ENCODE results near the gene UGT2B7. TPM values are rescaled to one million over a fixed set of nuclear protein-coding genes. Genes with fewer than 3 reads are reported as not detected.

Gene UGT2B7
- total and polyA plus RNA-seq, 2 of the 13 experiments (the other 11 are each of a cell fraction or from before 2014, with no cell fraction given), result 26.8 to 41.8 TPM

DNA sequence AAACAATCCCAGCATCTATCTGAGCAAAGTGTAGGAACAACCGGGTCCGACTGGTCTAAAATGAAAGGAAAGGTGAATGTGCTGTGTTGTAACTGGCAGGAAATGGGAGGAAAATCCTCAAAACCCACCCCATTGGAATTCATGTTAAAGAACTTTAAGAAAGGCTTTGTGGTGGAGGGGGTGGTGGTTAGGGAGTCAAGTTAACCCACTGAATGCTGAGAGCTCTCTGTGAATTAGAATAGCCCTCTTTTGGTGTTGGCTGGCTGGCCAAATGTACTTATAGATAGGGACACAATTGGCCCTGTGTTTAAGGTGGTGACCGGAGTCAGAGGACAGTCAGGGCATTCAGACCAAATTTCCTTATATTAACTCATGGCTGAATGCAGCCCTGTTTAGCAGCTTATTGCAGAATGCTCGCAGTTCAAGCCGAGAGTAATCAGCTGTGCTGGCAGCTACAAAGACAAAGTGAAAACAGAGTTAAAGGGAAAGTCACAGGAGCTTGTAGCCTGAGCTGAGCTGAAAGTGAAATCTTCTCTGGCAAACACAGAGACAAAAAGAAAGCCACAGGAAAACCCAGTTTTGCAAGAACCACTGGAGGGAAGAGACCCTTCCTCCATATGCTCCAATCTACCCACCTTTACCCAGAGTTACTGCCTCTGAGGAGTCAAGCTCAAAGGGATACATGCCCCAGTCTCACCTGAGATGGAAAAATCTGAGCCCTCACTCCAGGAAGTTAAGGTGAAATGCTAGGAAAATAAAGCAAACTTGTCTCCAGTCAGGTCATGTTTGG lies 38.5 kb upstream of the UGT2B7 start (continued):
- TF ChIP-seq, protein P1, sequence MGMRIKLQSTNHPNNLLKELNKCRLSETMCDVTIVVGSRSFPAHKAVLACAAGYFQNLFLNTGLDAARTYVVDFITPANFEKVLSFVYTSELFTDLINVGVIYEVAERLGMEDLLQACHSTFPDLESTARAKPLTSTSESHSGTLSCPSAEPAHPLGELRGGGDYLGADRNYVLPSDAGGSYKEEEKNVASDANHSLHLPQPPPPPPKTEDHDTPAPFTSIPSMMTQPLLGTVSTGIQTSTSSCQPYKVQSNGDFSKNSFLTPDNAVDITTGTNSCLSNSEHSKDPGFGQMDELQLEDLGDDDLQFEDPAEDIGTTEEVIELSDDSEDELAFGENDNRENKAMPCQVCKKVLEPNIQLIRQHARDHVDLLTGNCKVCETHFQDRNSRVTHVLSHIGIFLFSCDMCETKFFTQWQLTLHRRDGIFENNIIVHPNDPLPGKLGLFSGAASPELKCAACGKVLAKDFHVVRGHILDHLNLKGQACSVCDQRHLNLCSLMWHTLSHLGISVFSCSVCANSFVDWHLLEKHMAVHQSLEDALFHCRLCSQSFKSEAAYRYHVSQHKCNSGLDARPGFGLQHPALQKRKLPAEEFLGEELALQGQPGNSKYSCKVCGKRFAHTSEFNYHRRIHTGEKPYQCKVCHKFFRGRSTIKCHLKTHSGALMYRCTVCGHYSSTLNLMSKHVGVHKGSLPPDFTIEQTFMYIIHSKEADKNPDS (CRISPR knock-in tag; IDR thresholded peaks at IDR 0.05), result no peak
- TF ChIP-seq ZNF777 (CRISPR knock-in tag; IDR thresholded peaks at IDR 0.05) (no peak), ZNF350 (CRISPR knock-in tag; IDR thresholded peaks at IDR 0.05; ENCODE audit: borderline replicate concordance, low read depth) (0 out of 2 replicates have a peak, but pooled peaks have one; percentile 8), ZNF792 (CRISPR knock-in tag; IDR thresholded peaks at IDR 0.05) (0 out of 2 replicates have a peak, but pooled peaks have one; percentile 16), NFKB2 (CRISPR knock-in tag; IDR thresholded peaks at IDR 0.05; ENCODE audit: borderline replicate concordance) (no peak), ZKSCAN8 (CRISPR knock-in tag; IDR thresholded peaks at IDR 0.05; ENCODE audit: borderline replicate concordance) (peak; percentile 47; the same call in 1 of the 2 replicates), ZNF143 (CRISPR knock-in tag; IDR thresholded peaks at IDR 0.05) (no peak), NR2F6 (IDR thresholded peaks at IDR 0.05) (0 out of 2 replicates have a peak, but pooled peaks have one; percentile 15), NR2F6 (CRISPR knock-in tag; IDR thresholded peaks at IDR 0.05) (no peak), ZBTB7B (CRISPR knock-in tag; IDR thresholded peaks at IDR 0.05) (0 out of 2 replicates have a peak, but pooled peaks have one; percentile 16), HES4 (CRISPR knock-in tag; IDR thresholded peaks at IDR 0.05; ENCODE audit: borderline replicate concordance) (no peak), ETV5 (CRISPR knock-in tag; IDR thresholded peaks at IDR 0.05; ENCODE audit: borderline replicate concordance) (peak; percentile 54; the same call in 1 of the 2 replicates), RFX5 (IDR thresholded peaks at IDR 0.05; ENCODE audit: low read depth, low read length) (no peak), HNRNPLL (IDR thresholded peaks at IDR 0.05; ENCODE audit: low read depth, low read length, poor library complexity, severe bottlenecking) (no peak), ZNF432 (CRISPR knock-in tag; IDR thresholded peaks at IDR 0.05; ENCODE audit: borderline replicate concordance) (no peak), HNF4G (IDR thresholded peaks at IDR 0.05; ENCODE audit: borderline replicate concordance, low read depth, low read length) (peak; percentile 47; the same call in 1 of the 2 replicates), HNF4G (CRISPR knock-in tag; IDR thresholded peaks at IDR 0.05; ENCODE audit: borderline replicate concordance, low read depth) (no peak)
- TF ChIP-seq, protein P2, sequence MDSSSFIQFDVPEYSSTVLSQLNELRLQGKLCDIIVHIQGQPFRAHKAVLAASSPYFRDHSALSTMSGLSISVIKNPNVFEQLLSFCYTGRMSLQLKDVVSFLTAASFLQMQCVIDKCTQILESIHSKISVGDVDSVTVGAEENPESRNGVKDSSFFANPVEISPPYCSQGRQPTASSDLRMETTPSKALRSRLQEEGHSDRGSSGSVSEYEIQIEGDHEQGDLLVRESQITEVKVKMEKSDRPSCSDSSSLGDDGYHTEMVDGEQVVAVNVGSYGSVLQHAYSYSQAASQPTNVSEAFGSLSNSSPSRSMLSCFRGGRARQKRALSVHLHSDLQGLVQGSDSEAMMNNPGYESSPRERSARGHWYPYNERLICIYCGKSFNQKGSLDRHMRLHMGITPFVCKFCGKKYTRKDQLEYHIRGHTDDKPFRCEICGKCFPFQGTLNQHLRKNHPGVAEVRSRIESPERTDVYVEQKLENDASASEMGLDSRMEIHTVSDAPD (CRISPR knock-in tag; IDR thresholded peaks at IDR 0.05), result peak; percentile 93
- TF ChIP-seq, protein P3, sequence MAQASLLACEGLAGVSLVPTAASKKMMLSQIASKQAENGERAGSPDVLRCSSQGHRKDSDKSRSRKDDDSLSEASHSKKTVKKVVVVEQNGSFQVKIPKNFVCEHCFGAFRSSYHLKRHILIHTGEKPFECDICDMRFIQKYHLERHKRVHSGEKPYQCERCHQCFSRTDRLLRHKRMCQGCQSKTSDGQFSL (CRISPR knock-in tag; IDR thresholded peaks at IDR 0.05), result no peak
- TF ChIP-seq, protein P4, sequence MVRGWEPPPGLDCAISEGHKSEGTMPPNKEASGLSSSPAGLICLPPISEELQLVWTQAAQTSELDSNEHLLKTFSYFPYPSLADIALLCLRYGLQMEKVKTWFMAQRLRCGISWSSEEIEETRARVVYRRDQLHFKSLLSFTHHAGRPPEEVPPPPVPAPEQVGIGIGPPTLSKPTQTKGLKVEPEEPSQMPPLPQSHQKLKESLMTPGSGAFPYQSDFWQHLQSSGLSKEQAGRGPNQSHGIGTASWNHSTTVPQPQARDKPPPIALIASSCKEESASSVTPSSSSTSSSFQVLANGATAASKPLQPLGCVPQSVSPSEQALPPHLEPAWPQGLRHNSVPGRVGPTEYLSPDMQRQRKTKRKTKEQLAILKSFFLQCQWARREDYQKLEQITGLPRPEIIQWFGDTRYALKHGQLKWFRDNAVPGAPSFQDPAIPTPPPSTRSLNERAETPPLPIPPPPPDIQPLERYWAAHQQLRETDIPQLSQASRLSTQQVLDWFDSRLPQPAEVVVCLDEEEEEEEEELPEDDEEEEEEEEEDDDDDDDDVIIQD (CRISPR knock-in tag; IDR thresholded peaks at IDR 0.05; ENCODE audit: low read depth), result 0 out of 2 replicates have a peak, but pooled peaks have one; percentile 31
- TF ChIP-seq, protein P5, sequence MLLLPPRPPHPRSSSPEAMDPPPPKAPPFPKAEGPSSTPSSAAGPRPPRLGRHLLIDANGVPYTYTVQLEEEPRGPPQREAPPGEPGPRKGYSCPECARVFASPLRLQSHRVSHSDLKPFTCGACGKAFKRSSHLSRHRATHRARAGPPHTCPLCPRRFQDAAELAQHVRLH (CRISPR knock-in tag; IDR thresholded peaks at IDR 0.05; ENCODE audit: borderline replicate concordance, low read depth), result no peak
